GM23338 (cell line): ENCODE results near the gene B4GALT2.

Experiments
- CTCF ChIP-seq, 2 experiments: fragments of 200-600 bp in 1 of 2; sonication (generic) in 1 of 2; conservative IDR thresholded peaks; 2 replicates each; pipeline versions ENCODE4 v1.5.1 to v1.6.1; 2016 to 2017; ENCODE audit warnings: antibody characterized with exemption in 2 of 2, low read depth in 2 of 2, mild to moderate bottlenecking in 2 of 2, moderate library complexity in 1 of 2
- POLR2AphosphoS5 ChIP-seq: IDR thresholded peaks from 2 replicates; pipeline ENCODE4 v1.6.1; 2016; ENCODE audit warnings: antibody characterized with exemption, low read depth

- TF ChIP-seq CTCF (conservative IDR thresholded peaks at IDR 0.05; ENCODE audit: low read depth in 2 of 2) (no peak), POLR2AphosphoS5 (no peak)
These were observed 44.1 kb upstream of the B4GALT2 start for GRCh38 chr1:43934986-43935324.
